ENCODE measurements around the gene GAGE12H.
"Not testable (repeated sequence)": the region's sequence is repeated elsewhere in the genome, so short reads cannot be mapped to it uniquely, and the experiment has no call there.

GAGE12H gene, protein sequence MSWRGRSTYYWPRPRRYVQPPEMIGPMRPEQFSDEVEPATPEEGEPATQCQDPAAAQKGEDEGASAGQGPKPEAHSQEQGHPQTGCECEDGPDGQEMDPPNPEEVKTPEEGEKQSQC

DNA sequence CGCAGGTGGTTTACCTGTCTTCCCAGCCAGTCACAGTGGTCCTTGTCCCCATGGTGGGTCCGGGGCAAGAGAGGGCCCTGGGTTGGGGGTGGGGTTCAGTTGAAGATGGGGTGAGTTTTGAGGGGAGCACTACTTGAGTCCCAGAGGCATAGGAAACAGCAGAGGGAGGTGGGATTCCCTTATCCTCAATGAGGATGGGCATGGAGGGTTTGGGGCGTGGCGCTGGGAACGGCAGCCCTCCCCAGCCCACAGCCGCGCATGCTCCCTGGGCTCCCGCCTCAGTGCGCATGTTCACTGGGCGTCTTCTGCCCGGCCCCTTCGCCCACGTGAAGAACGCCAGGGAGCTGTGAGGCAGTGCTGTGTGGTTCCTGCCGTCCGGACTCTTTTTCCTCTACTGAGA, at the start of gene GAGE12H:
Gene GAGE12H, plus strand, starts transcription at position 301 of the 400 bp plus-strand sequence. CDS start 1,155 bp downstream, outside the sequence.
- not testable (repeated sequence) for DNase-seq

DNA sequence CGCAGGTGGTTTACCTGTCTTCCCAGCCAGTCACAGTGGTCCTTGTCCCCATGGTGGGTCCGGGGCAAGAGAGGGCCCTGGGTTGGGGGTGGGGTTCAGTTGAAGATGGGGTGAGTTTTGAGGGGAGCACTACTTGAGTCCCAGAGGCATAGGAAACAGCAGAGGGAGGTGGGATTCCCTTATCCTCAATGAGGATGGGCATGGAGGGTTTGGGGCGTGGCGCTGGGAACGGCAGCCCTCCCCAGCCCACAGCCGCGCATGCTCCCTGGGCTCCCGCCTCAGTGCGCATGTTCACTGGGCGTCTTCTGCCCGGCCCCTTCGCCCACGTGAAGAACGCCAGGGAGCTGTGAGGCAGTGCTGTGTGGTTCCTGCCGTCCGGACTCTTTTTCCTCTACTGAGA, 47.9 kb upstream of the GAGE12H start, which contains the start of gene GAGE12C:
Gene GAGE12C, plus strand, starts transcription at position 301 of the 400 bp plus-strand sequence. CDS start 1,155 bp downstream, outside the sequence.
- not testable (repeated sequence) for DNase-seq

DNA sequence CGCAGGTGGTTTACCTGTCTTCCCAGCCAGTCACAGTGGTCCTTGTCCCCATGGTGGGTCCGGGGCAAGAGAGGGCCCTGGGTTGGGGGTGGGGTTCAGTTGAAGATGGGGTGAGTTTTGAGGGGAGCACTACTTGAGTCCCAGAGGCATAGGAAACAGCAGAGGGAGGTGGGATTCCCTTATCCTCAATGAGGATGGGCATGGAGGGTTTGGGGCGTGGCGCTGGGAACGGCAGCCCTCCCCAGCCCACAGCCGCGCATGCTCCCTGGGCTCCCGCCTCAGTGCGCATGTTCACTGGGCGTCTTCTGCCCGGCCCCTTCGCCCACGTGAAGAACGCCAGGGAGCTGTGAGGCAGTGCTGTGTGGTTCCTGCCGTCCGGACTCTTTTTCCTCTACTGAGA, 38.3 kb upstream of the GAGE12H start, which contains the start of gene GAGE12D:
Gene GAGE12D, plus strand, starts transcription at position 301 of the 400 bp plus-strand sequence. CDS start 1,155 bp downstream, outside the sequence.
- not testable (repeated sequence) for DNase-seq

DNA sequence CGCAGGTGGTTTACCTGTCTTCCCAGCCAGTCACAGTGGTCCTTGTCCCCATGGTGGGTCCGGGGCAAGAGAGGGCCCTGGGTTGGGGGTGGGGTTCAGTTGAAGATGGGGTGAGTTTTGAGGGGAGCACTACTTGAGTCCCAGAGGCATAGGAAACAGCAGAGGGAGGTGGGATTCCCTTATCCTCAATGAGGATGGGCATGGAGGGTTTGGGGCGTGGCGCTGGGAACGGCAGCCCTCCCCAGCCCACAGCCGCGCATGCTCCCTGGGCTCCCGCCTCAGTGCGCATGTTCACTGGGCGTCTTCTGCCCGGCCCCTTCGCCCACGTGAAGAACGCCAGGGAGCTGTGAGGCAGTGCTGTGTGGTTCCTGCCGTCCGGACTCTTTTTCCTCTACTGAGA, 28.8 kb upstream of the GAGE12H start, which contains the start of gene GAGE12E:
Gene GAGE12E, plus strand, starts transcription at position 301 of the 400 bp plus-strand sequence. CDS start 1,155 bp downstream, outside the sequence.
- not testable (repeated sequence) for DNase-seq

DNA sequence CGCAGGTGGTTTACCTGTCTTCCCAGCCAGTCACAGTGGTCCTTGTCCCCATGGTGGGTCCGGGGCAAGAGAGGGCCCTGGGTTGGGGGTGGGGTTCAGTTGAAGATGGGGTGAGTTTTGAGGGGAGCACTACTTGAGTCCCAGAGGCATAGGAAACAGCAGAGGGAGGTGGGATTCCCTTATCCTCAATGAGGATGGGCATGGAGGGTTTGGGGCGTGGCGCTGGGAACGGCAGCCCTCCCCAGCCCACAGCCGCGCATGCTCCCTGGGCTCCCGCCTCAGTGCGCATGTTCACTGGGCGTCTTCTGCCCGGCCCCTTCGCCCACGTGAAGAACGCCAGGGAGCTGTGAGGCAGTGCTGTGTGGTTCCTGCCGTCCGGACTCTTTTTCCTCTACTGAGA, 19.2 kb upstream of the GAGE12H start, which contains the start of gene GAGE12F:
Gene GAGE12F, plus strand, starts transcription at position 301 of the 400 bp plus-strand sequence. CDS start 1,155 bp downstream, outside the sequence.
- DNase-seq, result not testable (repeated sequence)

DNA sequence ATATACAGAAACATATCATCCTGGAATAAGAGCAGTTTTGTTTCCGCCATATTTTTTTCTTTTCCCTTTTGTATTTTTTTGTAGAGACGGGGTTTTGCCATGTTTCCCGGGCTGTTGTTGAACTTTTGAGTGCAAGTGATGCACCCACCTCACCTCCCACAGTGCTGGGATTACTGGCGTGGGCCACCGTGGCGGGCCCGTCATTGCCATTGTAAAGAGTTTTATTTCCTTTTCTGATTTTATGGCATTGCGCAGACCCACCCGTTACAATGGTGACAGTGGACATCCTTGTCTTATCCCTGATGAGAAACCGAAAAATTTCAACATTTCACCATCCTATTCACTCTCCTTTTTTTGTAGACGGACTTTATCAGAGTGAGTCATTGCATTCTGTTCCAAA, 11.0 kb upstream of the GAGE12H start:
- DNase-seq, result not testable (repeated sequence)

DNA sequence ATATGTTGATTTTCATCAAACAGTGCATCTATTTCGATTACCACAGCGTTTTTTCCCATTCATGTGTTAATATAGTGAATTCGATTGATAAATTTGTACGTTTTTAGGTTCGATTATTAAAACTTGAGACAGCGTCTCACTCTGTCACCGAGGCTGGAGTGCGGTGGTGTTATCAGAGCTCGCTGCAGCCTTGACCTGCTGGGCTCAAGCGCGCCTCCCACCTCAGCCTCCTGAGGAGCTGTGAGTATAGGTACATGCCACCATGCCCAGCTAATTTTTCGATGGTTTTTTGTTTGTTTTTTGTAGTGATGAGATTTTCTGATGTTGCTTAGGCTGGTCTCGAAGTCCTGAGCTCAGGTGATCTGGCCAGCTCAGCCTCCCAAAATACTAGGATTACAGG, 10.6 kb upstream of the GAGE12H start:
- not testable (repeated sequence) for DNase-seq

DNA sequence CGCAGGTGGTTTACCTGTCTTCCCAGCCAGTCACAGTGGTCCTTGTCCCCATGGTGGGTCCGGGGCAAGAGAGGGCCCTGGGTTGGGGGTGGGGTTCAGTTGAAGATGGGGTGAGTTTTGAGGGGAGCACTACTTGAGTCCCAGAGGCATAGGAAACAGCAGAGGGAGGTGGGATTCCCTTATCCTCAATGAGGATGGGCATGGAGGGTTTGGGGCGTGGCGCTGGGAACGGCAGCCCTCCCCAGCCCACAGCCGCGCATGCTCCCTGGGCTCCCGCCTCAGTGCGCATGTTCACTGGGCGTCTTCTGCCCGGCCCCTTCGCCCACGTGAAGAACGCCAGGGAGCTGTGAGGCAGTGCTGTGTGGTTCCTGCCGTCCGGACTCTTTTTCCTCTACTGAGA, 9.6 kb upstream of the GAGE12H start, which contains the start of gene GAGE12G:
Gene GAGE12G, plus strand, starts transcription at position 301 of the 400 bp plus-strand sequence. CDS start 1,155 bp downstream, outside the sequence.
- not testable (repeated sequence) for DNase-seq

DNA sequence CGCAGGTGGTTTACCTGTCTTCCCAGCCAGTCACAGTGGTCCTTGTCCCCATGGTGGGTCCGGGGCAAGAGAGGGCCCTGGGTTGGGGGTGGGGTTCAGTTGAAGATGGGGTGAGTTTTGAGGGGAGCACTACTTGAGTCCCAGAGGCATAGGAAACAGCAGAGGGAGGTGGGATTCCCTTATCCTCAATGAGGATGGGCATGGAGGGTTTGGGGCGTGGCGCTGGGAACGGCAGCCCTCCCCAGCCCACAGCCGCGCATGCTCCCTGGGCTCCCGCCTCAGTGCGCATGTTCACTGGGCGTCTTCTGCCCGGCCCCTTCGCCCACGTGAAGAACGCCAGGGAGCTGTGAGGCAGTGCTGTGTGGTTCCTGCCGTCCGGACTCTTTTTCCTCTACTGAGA, 9.4 kb downstream of the GAGE12H start, which contains the start of gene GAGE2A:
Gene GAGE2A, plus strand, starts transcription at position 301 of the 400 bp plus-strand sequence. CDS start 1,155 bp downstream, outside the sequence.
- DNase-seq, result not testable (repeated sequence)

DNA sequence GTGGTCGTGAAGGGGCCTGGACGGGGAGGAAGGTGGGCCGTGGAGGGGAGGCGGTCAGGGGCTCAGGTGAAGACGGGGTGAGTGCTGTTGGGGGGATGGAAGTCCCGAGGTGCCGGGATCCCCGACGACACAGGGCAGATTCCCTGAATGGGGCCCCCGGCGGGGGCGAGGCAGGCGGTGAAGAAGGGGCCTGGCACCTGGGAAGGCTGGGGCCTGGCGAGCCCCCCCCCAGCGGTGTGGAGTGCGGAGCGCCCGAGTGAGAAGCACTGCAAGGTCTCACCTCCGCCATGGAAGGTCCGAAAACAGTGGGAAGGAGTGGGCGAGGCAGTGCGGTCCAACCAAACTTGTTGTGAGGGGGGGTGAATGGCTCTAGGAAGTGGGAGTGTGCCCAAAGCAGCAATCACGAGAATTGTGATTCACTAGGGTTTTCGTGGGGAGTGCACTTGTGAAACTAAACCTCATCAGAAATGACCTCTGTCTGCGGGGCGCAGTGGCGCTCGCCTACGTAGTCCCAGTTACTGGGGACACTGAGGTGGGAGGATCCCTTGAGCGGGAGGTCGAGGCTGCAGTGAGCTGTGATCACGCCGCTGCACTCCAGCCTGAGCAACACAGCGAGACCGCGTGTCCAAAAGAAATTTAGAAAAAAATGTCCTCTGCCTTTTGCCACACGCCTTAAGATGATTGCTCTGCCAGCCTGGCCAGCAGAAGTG, 10.2 kb downstream of the GAGE12H start:
- DNase-seq, result not testable (repeated sequence)

DNA sequence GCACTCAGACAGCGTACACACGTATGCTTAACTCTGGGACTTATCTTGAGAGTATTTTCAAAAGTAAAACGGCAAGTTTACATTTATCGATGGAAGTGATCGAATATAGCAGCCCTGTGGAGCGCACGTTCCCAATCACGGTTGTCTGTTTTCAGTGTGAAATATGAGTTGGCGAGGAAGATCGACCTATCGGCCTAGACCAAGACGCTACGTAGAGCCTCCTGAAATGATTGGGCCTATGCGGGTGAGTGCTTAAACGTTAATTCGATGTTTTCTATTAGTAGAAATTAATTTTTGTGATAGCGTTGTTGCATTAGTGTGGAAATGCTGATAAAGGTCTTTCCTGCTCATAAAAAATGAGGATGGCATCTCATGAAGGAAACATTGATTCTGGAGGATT, 10.7 kb downstream of the GAGE12H start:
- not testable (repeated sequence) for DNase-seq

DNA sequence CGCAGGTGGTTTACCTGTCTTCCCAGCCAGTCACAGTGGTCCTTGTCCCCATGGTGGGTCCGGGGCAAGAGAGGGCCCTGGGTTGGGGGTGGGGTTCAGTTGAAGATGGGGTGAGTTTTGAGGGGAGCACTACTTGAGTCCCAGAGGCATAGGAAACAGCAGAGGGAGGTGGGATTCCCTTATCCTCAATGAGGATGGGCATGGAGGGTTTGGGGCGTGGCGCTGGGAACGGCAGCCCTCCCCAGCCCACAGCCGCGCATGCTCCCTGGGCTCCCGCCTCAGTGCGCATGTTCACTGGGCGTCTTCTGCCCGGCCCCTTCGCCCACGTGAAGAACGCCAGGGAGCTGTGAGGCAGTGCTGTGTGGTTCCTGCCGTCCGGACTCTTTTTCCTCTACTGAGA, 19.0 kb downstream of the GAGE12H start, which contains the start of gene GAGE1:
Gene GAGE1, plus strand, starts transcription at position 301 of the 400 bp plus-strand sequence. CDS start 1,155 bp downstream, outside the sequence.
- DNase-seq, result not testable (repeated sequence)

DNA sequence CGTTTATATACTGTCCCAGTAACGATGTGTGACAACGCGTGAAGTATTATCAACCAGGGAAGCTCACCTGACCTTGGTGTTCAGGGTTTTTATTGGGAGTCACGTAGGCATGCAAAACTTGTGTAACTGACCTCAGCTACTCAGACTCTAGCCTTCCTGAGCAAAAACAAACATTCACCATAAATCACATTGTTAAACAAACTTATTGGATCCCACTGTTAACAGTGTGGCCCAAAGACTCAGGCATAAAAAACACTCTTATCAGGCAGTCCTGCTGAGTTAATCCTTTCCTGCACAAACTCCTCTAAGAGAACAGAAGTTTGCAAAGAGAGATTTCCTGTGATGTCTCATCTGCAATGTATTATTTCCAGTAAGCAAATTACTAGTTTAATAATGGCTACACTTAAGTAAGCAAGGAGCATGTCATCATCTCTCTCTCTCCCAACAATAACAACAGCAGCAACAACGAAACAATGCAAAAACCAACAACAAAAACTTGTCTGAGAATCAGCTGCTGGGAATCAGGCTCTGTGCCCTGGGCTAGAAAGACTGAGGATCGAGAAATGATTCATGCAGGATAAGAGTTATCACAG, 31.1 kb downstream of the GAGE12H start:
- no peak for DNase-seq

DNA sequence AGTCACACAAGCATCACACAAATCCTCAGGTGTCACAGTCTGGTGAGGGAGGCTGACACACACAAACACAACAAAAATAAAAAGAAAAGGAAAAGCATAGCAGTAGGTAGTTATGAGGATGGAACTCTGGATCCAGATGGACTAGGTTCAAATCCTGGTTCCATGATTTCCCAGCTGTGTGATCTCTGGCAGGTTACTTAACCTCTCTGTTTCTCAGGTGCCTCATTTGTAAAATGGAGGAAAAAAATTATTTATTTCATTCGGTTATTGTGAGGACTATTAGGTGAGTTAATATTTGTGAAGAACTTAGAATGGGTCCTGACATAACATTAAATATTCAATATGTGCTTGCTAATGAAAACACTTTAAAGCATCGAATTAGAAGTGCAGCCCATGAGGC, 38.8 kb downstream of the GAGE12H start:
- no peak for DNase-seq

DNA sequence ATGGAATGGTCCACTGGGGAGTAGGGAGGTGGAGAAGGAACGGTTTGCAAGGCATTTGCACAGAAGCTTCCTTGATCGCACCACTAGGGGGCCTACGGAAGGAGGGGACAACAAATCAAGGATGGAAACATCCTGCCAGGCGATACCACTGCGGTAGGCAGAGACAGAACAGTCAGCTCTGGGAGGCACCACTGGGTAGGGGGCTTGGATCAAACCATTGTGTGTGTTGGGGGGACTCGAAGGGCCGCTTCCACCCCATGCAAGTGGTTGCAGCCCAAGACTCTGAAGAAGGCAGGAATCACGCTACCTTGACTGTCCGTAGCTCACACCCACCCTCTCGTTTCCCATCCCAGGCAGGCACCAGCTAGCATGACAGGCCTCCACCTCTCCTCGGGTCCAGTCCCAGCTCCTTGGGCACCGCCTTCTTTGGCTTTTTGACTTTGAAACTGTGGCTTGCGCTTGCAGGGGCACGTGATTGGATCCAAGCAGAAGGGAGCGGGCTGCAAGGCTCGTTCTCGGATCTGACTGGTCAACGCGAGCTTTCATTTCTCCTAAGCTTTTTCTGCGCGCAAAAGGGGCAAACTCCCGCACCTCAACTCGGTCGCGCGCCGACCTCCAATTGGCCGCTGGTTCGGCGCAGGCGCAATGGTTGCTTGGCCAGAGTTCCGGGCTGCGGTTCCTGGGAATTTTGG, 47.5 kb downstream of the GAGE12H start:
- no peak for DNase-seq

Measured in NCI-H2081 treated with DMSO at 0.1 percent for 48 hours (cell line).